ENCODE measurements around the gene GAGE1.

GAGE1 gene

DNA sequence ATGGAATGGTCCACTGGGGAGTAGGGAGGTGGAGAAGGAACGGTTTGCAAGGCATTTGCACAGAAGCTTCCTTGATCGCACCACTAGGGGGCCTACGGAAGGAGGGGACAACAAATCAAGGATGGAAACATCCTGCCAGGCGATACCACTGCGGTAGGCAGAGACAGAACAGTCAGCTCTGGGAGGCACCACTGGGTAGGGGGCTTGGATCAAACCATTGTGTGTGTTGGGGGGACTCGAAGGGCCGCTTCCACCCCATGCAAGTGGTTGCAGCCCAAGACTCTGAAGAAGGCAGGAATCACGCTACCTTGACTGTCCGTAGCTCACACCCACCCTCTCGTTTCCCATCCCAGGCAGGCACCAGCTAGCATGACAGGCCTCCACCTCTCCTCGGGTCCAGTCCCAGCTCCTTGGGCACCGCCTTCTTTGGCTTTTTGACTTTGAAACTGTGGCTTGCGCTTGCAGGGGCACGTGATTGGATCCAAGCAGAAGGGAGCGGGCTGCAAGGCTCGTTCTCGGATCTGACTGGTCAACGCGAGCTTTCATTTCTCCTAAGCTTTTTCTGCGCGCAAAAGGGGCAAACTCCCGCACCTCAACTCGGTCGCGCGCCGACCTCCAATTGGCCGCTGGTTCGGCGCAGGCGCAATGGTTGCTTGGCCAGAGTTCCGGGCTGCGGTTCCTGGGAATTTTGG, 28.4 kb downstream of the GAGE1 start:
- TF ChIP-seq EP300 (IDR thresholded peaks at IDR 0.05; ENCODE audit: borderline replicate concordance) (no peak), ZBTB7A (IDR thresholded peaks at IDR 0.05; ENCODE audit: low read depth) (no peak), FOXM1 (IDR thresholded peaks at IDR 0.05; ENCODE audit: borderline replicate concordance, low read depth) (no peak), TCF12 (IDR thresholded peaks at IDR 0.05; ENCODE audit: low read depth) (no peak), YY1 (IDR thresholded peaks at IDR 0.05; ENCODE audit: low read depth) (no peak), EGR1 (IDR thresholded peaks at IDR 0.05) (no peak), TEAD4 (IDR thresholded peaks at IDR 0.05) (no peak), CREB1 (IDR thresholded peaks at IDR 0.05; ENCODE audit: low read depth) (no peak), RAD21 (IDR thresholded peaks at IDR 0.05; ENCODE audit: low read depth) (no peak), TAF1 (IDR thresholded peaks at IDR 0.05; ENCODE audit: low read depth) (no peak), NFIC (IDR thresholded peaks at IDR 0.05) (no peak), CEBPB (IDR thresholded peaks at IDR 0.05) (no peak)
- TF ChIP-seq, protein P1, sequence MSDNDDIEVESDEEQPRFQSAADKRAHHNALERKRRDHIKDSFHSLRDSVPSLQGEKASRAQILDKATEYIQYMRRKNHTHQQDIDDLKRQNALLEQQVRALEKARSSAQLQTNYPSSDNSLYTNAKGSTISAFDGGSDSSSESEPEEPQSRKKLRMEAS (IDR thresholded peaks at IDR 0.05) = no peak
- TF ChIP-seq, protein P2, sequence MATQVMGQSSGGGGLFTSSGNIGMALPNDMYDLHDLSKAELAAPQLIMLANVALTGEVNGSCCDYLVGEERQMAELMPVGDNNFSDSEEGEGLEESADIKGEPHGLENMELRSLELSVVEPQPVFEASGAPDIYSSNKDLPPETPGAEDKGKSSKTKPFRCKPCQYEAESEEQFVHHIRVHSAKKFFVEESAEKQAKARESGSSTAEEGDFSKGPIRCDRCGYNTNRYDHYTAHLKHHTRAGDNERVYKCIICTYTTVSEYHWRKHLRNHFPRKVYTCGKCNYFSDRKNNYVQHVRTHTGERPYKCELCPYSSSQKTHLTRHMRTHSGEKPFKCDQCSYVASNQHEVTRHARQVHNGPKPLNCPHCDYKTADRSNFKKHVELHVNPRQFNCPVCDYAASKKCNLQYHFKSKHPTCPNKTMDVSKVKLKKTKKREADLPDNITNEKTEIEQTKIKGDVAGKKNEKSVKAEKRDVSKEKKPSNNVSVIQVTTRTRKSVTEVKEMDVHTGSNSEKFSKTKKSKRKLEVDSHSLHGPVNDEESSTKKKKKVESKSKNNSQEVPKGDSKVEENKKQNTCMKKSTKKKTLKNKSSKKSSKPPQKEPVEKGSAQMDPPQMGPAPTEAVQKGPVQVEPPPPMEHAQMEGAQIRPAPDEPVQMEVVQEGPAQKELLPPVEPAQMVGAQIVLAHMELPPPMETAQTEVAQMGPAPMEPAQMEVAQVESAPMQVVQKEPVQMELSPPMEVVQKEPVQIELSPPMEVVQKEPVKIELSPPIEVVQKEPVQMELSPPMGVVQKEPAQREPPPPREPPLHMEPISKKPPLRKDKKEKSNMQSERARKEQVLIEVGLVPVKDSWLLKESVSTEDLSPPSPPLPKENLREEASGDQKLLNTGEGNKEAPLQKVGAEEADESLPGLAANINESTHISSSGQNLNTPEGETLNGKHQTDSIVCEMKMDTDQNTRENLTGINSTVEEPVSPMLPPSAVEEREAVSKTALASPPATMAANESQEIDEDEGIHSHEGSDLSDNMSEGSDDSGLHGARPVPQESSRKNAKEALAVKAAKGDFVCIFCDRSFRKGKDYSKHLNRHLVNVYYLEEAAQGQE (IDR thresholded peaks at IDR 0.05; ENCODE audit: low read depth) = no peak
- TF ChIP-seq, protein P3, sequence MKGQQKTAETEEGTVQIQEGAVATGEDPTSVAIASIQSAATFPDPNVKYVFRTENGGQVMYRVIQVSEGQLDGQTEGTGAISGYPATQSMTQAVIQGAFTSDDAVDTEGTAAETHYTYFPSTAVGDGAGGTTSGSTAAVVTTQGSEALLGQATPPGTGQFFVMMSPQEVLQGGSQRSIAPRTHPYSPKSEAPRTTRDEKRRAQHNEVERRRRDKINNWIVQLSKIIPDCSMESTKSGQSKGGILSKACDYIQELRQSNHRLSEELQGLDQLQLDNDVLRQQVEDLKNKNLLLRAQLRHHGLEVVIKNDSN (IDR thresholded peaks at IDR 0.05) = no peak

DNA sequence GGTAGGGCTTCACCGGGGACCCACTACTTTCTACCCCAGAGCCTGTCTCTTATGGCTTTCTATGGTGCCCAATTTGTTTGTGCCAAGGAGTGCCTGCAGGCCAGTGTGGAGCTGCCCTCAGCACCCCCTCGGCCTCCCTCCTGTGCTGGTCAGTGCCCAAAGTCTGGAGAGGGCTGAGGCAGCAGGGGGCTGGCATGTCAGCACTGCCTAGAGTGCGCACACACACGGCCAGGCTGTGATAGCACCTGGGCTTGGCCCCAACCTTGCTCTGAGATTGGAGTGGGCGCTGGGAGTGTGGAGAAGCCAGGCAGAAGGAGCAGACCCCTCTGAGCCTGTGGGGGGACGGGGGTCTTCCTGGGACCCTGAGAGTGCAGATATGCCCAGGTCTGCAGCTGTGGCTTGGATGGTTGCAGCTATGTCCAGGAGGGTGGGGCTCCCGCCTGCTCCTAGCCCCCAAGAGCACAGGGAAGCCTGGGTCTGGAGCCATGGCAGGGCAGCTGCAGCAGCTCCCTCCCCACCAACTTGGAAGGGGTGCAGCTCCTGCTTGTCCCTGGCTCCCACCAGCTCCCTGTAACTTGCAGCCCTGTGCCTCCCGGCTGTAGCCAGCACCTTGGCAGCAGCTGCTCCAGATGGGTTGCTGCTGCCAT, 46.3 kb downstream of the GAGE1 start:
- TF ChIP-seq ZBTB7A (IDR thresholded peaks at IDR 0.05; ENCODE audit: low read depth) (no peak), FOXM1 (IDR thresholded peaks at IDR 0.05; ENCODE audit: borderline replicate concordance, low read depth) (no peak), EGR1 (IDR thresholded peaks at IDR 0.05) (no peak), YY1 (IDR thresholded peaks at IDR 0.05; ENCODE audit: low read depth) (no peak), TAF1 (IDR thresholded peaks at IDR 0.05; ENCODE audit: low read depth) (no peak), TEAD4 (IDR thresholded peaks at IDR 0.05) (no peak), CEBPB (IDR thresholded peaks at IDR 0.05) (no peak), CREB1 (IDR thresholded peaks at IDR 0.05; ENCODE audit: low read depth) (no peak), RAD21 (IDR thresholded peaks at IDR 0.05; ENCODE audit: low read depth) (no peak), TCF12 (IDR thresholded peaks at IDR 0.05; ENCODE audit: low read depth) (no peak), EP300 (IDR thresholded peaks at IDR 0.05; ENCODE audit: borderline replicate concordance) (no peak)
- TF ChIP-seq, protein P2 (IDR thresholded peaks at IDR 0.05; ENCODE audit: low read depth) = no peak
- TF ChIP-seq, protein P1 (IDR thresholded peaks at IDR 0.05) = no peak
- TF ChIP-seq, protein P3 (IDR thresholded peaks at IDR 0.05) = no peak

DNA sequence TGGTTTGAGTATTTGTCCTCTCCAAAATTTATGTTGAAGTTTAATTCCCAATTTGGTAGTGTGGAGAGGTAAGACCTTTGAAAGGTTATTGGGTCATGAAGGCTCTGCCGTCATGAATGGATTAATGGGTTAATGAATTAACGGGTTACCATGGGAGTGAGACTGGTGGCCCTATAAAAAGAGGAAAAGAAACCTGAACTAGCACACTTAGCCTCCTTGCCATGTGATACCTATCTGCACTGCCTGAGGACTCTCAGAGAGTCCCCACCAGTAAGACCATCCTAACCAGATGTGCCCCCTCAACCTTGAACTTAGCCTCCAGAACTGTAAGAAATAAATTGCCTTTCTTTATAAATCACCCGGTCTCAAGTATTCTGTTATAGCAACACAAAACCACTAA, 57.7 kb downstream of the GAGE1 start:
- TF ChIP-seq EGR1 (IDR thresholded peaks at IDR 0.05) = no peak
